LNCAP (cell line): Measurements from ENCODE around the gene MYH16.

Experiments used
- CTCF ChIP-seq: fragments of 450-650 bp; IDR thresholded peaks from 2 replicates; pipeline ENCODE4 v1.5.1; 2017; ENCODE audit warnings: mild to moderate bottlenecking

The MYH16 gene

GRCh38 chr7:99254390-99254789 lies 18.2 kb upstream of the MYH16 start:
- no peak for TF ChIP-seq CTCF

- TF ChIP-seq CTCF, result no peak
These were observed 17.2 kb upstream of the MYH16 start for GRCh38 chr7:99255463-99255862.

GRCh38 chr7:99257065-99257464 lies 15.6 kb upstream of the MYH16 start:
- no peak for TF ChIP-seq CTCF

DNA sequence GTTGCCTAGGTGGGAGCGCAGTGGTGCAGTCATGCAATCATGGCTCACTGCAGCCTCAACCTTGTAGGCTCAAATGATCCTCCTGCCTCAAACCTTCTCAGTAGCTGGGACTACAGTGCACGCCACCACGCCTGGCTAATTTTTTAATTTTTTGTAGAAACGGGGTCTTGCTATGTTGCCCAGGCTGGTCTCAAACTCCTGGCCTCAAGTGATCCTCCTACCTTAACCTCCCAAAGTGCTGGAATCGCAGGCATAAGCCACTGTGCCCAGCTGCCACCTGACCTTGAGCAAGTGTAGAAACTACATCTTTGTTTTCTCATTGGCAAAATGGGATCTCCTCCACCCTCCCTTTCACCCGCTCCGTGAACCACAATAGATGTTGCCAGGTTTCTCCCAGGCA lies 15.0 kb upstream of the MYH16 start:
- TF ChIP-seq CTCF, result no peak

DNA sequence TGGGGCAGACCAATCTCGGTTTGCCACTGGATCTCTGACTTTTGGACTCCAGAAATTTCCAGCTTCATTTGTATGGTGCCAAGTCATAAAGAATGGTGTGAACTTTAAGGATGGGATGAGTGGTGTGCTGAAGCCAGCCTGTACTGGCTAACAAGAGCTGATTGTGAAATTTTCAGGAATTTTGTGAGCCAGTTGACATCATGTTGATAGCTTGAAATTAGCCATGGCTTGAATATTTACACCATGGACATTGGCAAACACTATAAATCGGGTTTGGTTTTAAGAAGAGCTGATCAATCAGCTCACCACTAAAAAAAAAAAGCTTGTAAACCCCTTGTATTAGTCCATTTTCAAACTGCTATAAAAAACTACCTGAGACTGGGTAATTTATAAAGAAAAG lies 14.1 kb upstream of the MYH16 start:
- no peak for TF ChIP-seq CTCF

- no peak for TF ChIP-seq CTCF
These were observed 12.2 kb upstream of the MYH16 start for GRCh38 chr7:99260395-99260794.

DNA sequence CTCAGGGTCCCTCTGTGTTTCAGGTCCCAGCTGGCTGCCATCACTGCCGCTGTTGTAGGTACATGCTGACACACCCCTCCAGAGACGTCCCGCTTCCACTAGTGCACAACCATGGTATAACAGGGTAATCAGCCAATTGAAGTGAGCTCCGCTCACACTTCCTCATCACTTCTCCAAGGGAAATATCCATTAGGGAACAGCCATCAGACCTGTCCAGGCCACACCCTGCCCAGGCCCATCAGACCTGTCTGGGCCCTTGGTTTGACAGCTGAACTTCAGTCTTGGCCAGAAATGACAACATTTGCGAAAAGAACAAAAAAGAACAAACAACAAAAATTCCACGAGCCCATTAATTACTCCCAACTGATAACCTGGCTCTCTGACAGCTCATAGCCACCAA lies 11.0 kb upstream of the MYH16 start:
- no peak for TF ChIP-seq CTCF

- no peak for TF ChIP-seq CTCF
These were observed 6.7 kb upstream of the MYH16 start for GRCh38 chr7:99265848-99266480.
